IPS DF 4.7 (cell line): ENCODE measurements around the gene TUBGCP2.

Experiments used
- DNase-seq: peaks from one replicate; pipeline ENCODE4 v3.0.0-alpha.2; 2013; ENCODE audit warnings: low spot score; ENCODE audit errors: extremely low read depth

Gene TUBGCP2

DNA sequence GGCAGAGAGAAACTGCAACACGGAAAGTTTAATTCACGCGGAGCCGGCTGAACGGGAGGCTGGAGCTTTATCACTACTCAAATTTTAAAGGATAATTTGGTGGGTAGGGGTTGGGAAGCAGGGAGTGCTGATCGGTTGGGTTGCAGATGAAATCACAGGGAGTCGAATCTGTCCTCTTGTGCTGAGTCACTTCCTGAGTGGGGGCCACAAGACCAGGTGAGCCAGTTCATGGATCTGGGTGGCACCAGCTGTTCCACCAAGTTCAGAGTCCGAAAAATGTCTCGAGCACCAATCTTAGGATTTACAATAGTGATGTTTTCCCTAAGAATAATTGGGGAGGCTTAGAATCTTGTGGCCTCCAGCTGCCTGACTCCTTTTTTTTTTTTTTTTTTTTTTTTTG is 34.9 kb upstream of the TUBGCP2 start:
- DNase-seq = no peak

DNA sequence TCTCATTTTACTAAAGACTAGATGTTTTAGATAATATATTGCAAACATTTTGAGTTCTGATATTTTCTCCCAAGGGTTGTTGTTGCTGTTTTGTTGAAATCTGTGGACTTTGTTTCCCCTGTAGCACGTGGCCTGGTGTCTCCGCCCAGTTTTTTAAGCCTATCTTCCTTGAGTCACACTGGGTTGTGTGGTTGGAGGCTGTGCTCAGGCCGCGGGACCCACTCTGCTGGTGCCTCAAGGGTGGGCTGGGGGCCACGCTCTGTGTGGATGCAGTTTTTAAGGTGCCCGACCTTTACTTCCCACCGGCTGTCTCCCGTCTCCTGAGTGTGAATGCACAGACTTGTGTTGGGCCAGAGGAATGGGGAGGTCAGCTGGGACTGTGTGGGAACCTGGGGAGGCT is 34.3 kb upstream of the TUBGCP2 start:
- no peak for DNase-seq

DNA sequence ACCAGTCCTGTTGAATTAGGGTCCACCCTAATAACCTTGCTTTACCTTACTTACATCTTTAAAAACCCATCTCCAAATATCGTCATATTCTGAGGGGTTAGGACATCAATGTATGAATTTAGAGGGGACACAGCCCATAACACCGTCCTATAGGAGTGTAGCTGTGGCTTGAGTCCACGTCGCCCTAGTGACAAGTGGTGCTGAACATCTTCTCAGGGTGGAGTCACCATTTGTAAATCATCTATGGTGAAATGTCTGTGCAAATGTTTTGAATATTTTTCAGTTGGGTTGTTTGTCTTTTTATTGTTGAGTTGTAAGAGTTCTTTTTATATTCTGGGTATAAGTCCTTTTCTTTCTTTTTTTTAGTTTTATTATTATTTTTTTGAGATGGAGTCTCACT is 33.3 kb upstream of the TUBGCP2 start:
- DNase-seq = no peak

DNA sequence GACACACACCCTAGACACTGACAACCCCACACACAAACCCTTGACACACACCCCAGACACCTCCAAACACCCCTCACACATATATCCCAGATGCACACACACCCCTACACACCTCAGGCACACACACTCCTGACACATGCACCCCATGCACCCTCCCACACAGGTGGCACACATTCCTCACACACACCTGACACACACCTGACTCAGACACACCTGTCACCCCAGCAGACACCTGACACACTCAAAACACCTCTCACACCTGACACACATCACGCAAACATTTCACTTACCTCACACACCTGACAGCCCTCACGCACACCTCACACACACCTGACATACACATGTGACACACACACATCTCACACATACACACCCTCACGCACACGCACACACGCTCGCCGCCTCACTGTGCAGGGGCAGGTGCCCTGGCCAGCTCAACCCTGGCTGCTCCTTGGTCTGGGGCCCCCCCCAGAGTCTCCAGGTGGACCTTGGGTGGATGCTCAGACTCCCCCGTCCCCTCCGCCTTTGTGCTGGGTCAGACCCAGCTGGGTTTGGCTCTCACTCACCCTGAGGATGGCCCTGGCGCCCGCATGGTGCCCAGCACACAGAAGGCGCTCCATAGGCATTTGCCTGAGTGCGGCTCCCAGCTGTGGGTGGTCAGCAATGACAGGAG is 31.2 kb upstream of the TUBGCP2 start:
- DNase-seq = no peak

DNA sequence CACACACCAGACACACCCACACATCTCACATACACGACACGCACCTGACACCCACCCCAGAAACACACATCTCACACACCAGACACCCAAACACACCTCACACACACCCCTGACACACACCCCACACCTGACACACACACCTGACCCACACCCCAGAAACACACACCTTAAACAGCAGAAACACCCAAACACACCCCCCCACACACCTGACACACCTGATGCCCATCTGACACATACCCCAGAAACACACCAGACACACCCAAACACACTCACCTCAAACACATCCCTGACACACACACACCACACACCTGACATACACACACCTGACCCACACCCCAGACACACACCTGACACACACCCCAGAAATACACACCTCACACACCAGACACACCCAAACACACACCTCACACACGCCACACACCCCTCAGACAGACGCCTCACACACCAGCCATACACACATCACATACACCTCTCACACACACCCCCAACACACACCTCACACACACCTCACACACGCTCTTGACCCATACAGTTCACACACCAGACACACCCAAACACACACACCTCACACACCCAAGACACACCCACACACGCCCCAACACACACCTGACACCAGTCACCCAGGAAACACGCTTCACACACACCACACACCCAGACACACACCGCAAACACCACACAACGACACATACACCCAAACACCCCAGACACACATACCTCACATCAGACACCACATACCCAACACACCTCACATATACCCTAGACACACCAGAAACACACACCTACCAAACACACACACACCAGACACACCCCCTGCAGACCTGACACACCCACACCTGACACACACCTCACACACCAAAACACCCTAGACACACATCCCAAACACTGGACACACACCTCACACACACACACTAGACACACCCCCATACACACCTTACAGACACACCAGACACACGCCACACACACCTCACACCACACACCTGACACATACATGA is 29.7 kb upstream of the TUBGCP2 start:
- DNase-seq = no peak

DNA sequence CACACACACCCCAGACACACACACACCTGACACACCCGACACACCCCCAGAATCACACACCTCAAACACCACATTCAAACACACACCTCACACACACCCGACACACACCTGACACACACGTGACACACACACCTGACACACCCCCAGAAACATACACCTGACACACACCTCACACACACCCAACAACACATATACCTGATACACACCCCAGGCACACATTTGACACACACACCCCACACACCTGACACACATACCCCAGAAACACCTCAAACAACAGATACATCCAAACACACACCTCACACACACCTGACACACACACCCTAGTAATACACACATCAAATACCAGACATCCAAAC is 28.7 kb upstream of the TUBGCP2 start:
- no peak for DNase-seq

DNA sequence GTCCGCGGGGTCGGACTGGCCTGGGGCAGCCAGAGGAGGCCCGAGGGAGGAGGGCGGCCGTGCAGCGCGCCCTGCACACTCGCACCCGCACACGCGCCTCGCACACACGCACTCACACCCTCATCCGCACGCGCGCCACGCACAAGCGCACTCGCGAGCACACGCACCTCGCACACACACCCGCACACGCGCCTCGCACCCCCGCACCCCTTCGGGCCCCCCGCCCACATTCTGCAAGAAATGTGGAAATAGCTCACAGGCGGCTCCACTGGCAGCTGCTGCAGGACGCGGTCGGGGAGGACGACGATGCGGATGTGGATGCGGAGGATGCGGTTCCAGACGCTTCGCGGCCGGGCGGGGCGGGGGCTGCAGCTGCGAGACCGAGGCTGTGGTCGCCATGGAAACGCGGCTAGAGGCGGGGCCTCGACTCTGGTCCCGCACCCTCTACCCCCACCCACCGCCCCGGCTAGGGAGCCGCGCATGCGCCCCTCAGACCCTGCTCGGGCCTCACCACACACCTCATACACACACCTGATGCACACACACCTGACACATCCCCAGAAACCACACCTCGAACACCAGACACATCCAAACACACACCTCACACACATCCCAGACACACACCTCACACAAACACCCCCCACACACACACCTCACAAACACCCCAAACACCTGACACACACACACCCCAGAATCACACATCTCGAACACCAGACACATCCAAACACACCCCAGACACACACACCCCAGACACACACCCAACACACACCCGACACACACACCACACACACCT is 28.1 kb upstream of the TUBGCP2 start, which contains the start of gene CALY:
CALY (minus strand) TSS at position 320 of the 793 bp plus-strand sequence. CDS start 7,907 bp downstream, outside the sequence.
- no peak for DNase-seq

DNA sequence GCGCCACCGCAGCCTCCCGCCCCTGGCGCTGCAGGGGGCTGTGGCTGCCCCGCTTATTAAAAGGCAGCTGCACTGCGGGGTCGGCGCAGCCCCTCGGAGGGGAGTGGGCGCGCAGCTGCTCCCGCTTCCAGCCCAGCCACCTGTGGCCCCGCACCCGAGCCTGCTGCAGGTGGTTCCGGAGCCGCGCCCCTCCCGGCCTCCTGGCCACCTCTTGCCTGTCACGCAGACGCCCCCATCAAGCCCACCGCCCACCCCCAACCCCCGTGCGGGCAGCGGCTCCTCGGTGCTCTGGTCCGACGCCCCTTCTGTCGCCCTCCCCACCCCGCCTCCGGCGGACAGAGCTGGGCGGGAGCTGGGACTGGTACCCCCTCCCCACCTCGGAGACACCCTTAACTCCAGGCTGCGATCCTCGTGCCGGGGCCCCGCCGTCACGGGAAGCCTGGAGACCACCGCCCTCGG is 27.5 kb upstream of the TUBGCP2 start:
- DNase-seq = no peak

DNA sequence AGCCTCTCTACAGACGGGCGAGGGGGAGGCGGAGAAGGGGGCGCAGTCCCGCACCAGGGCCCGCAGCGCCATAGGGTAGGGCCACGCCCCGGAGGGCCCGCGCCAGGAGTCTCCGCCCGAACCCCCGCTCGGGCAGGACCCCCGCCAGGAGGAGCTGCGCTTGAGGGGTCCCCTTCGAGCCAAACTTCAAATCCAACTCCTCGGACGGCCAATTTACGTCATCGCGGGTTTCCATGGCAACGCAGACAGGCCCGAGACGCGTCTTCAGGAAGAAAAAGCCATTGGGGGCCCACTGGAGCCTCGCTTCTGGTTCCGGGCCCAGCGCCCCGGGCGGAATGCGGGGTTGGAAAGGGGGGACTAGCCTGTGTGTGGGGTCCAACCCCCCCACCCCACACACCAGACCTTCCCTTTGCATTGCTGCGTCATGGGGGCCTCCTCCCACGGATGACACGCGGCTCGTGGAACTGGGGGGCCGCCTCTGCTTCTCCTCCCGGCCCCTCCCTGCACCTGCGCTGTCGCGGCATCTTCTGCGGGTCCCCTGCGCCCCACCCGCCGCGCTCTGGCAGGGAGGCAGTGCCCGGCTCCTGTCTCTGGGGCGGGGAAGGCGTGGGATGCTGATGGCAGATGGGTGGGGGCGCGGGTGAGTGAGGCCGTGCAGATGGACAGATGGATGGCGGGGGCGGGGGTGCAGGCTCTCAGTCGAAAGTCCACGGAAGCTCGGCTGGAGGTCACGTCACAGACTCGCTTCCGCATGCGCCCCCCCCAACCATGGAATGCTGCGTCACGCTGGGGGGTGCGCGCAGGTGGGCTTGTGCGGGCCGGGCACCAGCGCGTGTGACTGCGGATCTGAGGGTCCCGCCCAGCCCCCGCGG is 26.8 kb upstream of the TUBGCP2 start:
- no peak for DNase-seq

DNA sequence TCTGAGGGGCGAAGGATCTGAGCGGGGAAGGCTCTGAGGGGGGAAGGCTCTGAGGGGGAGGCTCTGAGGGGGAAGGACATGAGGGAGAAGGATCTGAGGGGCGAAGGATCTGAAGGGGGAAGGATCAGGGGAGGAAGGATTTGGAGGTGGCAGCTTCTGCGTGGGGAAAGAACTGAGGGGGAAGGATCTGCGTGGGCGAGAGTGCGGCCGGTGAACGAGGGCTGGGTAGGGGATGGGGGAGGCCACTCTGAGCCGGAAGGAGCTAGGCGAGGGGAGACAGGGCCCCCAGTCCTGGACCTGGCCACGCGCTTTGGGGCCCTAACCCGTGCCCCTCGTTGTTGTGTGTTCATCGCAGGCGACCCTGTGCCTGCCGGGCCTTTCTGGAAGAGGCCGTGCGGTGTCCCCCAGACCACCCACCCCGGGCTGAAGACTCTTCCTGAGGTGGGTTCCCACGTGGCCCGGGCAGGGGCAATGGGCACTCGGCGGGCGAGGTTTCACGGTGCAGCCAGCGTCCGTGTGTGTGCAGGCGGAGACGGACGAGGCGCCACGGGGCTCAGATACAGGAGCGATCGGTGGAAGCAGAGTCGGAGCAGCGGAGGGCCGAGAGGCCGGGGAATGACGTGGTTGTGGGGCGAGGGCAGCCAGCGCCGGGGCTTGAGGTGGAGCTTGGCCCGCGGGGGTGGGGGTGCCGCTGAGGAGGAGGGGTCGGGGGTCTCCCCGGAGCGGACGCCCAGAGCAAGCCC is 26.0 kb upstream of the TUBGCP2 start:
- DNase-seq = no peak

DNA sequence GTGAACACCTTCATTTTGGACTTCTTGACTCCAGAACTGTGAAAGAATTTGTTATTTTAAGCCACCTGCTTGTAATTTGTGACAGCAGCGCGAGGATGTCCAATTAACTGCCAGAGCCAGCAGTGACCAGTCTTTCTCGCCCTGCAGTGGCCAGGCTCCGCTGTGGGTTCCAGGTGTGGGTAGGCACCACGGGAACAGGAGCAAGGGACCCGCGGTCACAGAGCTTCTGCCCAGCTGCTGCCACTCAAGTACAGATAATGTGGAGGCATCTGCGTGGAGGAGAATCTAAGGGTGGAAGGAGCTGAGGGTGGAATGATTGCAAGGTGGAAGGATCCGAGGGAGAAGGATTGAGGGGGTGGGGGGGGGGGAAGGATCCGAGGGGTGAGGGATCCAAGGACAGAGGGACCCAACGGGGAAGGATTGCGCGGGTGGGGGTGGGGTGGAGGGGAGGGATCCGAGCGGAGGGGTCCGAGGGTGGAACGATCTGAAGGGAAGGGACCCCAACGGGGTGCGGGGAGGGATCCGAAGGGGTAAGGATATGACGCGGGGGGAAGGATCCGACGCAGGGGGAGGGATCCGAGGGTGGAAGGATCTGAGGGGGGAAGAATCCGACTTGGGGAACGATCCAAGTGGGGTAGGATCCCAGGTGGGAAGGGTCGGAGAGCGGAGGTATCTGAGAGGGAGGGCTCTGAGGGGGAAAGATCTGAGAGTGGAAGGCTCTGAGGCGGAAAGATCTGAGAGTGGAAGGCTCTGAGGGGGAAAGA is 24.4 kb upstream of the TUBGCP2 start:
- DNase-seq = no peak

DNA sequence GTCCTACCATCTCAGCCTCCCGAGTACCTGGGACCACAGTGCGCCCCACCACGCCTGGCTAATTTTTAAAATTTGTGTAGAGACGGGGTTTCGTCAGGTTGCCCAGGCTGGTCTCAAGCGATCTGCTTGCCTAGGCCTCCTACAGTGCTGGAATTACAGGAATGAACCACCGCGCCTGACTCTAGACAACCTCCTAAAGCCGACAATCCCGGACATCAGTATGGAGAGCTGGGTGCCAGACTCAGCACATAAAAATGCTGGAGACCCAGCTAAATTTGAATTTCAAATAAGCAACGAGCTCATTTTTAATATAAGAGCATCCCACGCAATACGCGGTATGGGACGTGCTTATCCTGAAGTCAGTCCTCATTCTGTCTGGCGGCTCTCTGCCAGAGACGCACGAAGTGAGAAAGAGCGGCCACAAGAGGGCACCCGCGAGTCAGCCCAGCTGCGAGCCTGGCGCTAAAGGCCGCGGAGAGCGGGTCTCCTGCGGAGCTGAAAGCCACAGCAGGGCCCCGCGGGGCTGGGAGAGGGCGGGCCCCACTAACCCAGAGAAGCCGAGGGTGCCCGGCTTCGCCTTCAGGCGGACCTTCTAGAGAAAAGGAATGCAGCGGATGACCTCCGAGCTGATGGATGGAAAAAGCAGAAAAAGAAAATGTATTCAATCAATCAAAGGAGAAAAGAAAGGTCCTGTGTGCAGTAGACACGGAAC is 21.0 kb upstream of the TUBGCP2 start:
- no peak for DNase-seq

DNA sequence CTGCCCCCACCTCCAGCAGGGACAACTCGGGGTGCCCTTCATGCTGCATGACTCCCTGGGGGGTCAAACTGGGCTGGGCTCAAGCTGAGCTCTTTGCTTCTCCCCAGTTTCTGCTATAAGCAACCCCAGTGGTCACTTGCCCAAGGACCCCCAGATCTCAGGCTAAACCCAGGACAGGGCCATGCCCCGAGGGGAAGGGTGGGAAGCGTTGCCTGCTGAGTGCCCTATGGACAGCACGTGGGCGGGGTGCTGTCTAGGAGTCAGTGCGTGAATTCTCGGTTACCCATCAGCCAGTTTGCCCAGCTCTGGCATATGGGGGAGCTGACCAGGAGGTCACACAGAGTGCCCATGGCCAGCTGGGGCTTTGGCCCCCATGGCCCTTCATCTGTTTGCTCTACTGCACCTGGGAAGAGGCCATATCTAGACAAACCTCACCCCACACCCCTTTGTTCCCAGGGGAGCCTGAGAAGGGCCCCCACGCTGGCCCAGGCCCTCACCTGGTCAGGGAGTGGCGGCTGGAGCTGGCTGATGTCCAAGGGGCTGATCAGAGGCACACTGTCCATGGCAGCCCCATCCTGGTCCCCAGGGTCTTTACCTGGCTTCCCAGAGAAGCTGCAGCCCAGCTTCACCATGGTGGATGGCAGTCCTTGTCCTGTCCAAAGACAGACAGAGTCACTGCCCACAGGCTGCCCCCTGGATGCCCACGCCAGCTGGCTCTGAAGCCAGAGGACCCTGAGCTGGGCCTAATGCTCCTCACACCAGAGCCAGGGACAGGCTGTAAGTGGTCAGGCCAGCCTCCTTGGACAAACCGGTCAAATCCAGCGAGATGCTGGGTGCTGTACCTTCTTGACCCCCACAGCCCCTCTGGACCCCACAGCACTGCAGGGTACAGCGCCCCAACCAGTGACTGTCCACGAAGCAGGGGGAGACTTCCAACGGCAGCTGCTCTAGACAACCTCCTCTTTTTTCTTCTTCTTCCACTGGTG is 20.0 kb upstream of the TUBGCP2 start:
- no peak for DNase-seq

DNA sequence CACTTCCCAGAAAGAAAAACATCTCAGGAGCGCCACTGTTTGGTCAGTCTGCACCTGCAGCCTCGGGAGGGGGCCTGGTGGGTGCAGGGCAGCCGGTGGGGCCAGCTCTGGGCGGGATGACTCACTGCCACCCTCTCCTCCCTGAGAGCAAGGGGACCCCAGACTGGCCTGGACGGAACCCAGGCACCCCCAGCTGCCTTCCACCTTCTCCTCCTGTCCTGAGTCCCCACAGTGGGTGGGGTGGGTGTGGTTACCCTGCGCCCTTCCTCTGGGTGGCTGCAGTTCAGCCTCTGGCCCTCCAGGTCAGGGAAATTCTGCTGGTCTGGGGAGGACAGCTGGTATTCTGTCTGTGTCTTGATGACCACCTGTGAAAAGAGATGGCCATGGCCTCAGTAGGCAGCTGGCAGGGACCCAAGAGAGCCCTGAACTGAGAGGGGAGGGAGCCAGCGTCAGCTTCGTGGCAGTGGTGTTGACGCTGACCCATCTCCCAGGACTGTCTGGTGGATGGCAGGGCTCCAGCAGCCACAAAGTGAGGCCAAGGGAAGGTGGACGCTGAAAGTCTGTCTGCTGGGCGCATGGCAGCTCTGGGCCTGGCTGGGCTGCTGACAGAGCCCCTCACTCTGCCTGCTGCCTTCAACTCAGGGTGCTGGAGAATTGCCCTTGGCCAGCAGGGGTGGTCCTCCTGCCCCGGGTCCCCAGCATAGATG is 19.1 kb upstream of the TUBGCP2 start:
- no peak for DNase-seq

DNA sequence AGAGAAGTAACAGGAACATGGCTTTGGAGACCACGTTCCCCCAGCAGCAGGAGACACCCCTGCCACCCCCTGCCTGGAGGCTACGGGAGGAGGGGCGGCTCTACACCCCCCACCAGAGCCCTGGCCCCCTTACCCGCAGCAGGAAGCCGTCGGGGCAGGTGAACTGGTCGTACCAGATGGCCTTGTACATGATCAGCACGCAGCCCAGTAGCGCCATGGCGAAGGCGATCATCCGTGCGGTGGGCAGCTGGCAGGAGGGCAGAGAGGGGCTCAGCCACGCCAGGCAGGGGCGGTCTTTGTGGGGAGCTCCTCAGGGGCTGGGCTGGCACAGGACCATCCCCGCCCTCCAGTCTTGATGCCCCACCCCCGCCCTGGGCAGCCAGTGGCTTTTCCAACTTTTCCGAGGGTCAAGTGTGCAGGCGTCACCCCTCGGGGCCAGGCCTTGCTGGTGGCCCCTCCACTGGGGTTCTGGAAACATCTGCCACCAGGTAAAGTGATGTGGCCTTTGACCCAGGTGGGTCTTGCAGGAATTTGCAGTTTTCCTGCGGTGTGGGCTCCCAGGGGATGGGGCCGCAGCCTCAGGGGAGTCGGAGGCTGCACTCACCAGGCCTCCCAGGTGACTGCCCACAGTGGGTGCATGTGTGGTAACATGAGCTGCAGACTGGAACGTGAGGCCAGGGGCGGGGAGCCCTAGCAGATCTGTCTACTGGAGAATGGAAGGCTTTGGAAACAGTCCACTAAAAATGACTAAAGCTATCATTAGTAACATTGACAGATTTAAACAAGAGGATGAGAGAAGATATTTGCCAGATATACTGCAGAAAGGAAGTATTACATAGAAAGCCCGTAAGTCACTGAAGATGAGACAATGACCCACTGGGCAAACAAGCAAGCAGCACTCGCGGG is 18.3 kb upstream of the TUBGCP2 start:
- DNase-seq = no peak

DNA sequence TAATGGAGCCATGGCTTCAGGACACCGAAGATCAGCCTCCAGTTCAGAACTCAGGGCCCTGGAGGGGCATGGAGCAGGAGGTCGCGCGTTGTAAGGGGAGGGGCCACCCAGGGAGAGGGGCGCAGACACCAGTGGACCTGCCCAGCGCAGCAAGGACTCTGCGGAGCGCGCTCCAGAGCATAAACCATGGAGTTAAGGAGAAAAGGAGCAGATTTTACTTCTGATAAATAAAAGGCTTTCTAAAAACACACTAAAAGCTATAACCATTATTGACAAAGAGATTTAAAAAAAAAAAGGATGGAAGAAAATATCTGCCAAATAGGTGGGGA is 17.5 kb upstream of the TUBGCP2 start:
- DNase-seq = no peak
